Neural progenitor cell (in vitro differentiated cells): Measurements from ENCODE around the gene PRR30. TPM values are rescaled to one million over a fixed set of nuclear protein-coding genes. Genes with fewer than 3 reads are reported as not detected.

Source experiments
- DNase-seq: peaks from one replicate; pipeline ENCODE4 v3.0.0-alpha.2; 2016; ENCODE audit warnings: low spot score
- H2AFZ ChIP-seq: fragments of 200-600 bp; sonication (generic); replicated peaks from 2 replicates; pipeline ENCODE4 v1.6.1; 2016; ENCODE audit warnings: antibody characterized with exemption
- H3F3A ChIP-seq: fragments of 200-600 bp; sonication (generic); 2 replicates; pipeline ENCODE4 v1.6.1; 2016; ENCODE audit warnings: antibody characterized with exemption, low read depth
- H3K27ac ChIP-seq: fragments of 200-600 bp; sonication (generic); 2 replicates; pipeline ENCODE4 v1.5.1; 2016; ENCODE audit warnings: mild to moderate bottlenecking
- H3K27me3 ChIP-seq: fragments of 200-600 bp; sonication (generic); 2 replicates; pipeline ENCODE4 v1.6.1; 2016; ENCODE audit warnings: mild to moderate bottlenecking, moderate library complexity
- H3K36me3 ChIP-seq: fragments of 200-600 bp; sonication (generic); 2 replicates; pipeline ENCODE4 v1.5.1; 2016
- H3K4me1 ChIP-seq: fragments of 200-600 bp; sonication (generic); 2 replicates; pipeline ENCODE4 v1.6.1; 2016; ENCODE audit warnings: mixed run types
- H3K4me2 ChIP-seq: fragments of 200-600 bp; sonication (generic); 2 replicates; pipeline ENCODE4 v1.6.1; 2016
- H3K4me3 ChIP-seq: fragments of 200-600 bp; sonication (generic); 2 replicates; pipeline ENCODE4 v1.5.1; 2016
- H3K79me2 ChIP-seq: fragments of 200-600 bp; sonication (generic); 2 replicates; pipeline ENCODE4 v1.6.1; 2016; ENCODE audit warnings: low read depth
- H3K9ac ChIP-seq: fragments of 200-600 bp; sonication (generic); 2 replicates; pipeline ENCODE4 v1.6.1; 2016
- H3K9me3 ChIP-seq: fragments of 200-600 bp; sonication (generic); 2 replicates; pipeline ENCODE4 v1.5.1; 2016; ENCODE audit warnings: low read depth
- H4K20me1 ChIP-seq: fragments of 200-600 bp; sonication (generic); 2 replicates; pipeline ENCODE4 v1.6.1; 2016; ENCODE audit warnings: low read depth
- H3K27ac Mint-ChIP-seq: 3 replicates; pipeline ENCODE4 v1.8.0; 2021; ENCODE audit warnings: mixed read lengths
- H3K27me3 Mint-ChIP-seq: 2 replicates; pipeline ENCODE4 v1.8.0; 2022; ENCODE audit warnings: low read depth, mild to moderate bottlenecking, inconsistent platforms, moderate library complexity, mixed read lengths; ENCODE audit not compliant: insufficient read depth
- H3K36me3 Mint-ChIP-seq: 3 replicates; pipeline ENCODE4 v1.8.0; 2021; ENCODE audit warnings: mixed read lengths
- H3K4me1 Mint-ChIP-seq: 3 replicates; pipeline ENCODE4 v1.8.0; 2021; ENCODE audit warnings: mixed read lengths
- H3K4me3 Mint-ChIP-seq: 3 replicates; pipeline ENCODE4 v1.8.0; 2021; ENCODE audit warnings: mild to moderate bottlenecking, moderate library complexity, mixed read lengths
- H3K9me3 Mint-ChIP-seq: 3 replicates; pipeline ENCODE4 v1.8.0; 2020; ENCODE audit warnings: mixed read lengths
- EZH2 ChIP-seq: fragments of 200-600 bp; sonication (generic); IDR thresholded peaks from 2 replicates; pipeline ENCODE4 v1.6.1; 2017; ENCODE audit warnings: antibody characterized with exemption, mild to moderate bottlenecking, moderate library complexity
- EZH2phosphoT487 ChIP-seq: fragments of 200-600 bp; sonication (generic); IDR thresholded peaks from 2 replicates; pipeline ENCODE4 v1.6.1; 2017; ENCODE audit warnings: antibody characterized with exemption
- total RNA-seq: library from RNA; depleted of rRNA; stranded (reverse); fragments of >200 nt; gene quantifications from 2 replicates; pipeline ENCODE4 v1.2.3, GENCODE V29; 2015; ENCODE audit warnings: low replicate concordance
- TF ChIP-seq, protein P1 (sequence below): fragments of 200-600 bp; sonication (generic); IDR thresholded peaks from 2 replicates; pipeline ENCODE4 v1.5.1; 2017; ENCODE audit warnings: antibody characterized with exemption, mild to moderate bottlenecking

Gene PRR30
- total RNA-seq, 1 donor from 2014 or later, result not detected

DNA sequence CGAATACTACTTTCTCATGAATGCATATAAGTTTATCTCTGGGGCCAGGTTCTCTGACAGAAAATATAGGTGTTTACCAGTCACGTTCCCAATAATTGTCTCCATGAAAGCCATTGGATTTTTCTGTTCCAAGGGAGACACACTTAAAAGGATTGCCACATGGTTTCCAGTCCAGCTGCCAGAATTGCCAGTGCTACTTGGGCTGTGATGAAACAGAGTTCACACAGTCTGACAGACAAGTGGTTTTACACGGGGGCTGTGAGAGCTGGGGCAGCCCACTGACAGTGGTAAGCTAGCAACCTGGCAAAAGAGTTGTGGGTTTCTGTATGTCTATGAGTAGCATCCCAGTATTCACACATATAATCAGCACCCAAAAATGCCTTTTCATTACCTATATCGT is 44.9 kb upstream of the PRR30 start:
- H3K4me3 ChIP-seq, result no peak overlapping the region
- no peaks in the 10 kb centered on the region for H3K9me3 Mint-ChIP-seq
- H3K9me3 ChIP-seq, result no peaks in the 10 kb centered on the region
- DNase-seq, result no peak
- no peak overlapping the region for H3K27ac Mint-ChIP-seq
- no peak overlapping the region for H3K27ac ChIP-seq
- no peak overlapping the region for H2AFZ ChIP-seq
- H3K4me1 Mint-ChIP-seq, result peaks cover 3% of the 10 kb centered on the region
- no peaks in the 10 kb centered on the region for H3K4me1 ChIP-seq
- no peaks in the 10 kb centered on the region for H3K36me3 Mint-ChIP-seq
- H3K79me2 ChIP-seq, result no peaks in the 10 kb centered on the region
- H3K27me3 ChIP-seq, result no peaks in the 10 kb centered on the region
- H3K9ac ChIP-seq, result no peak overlapping the region
- TF ChIP-seq, protein P1, sequence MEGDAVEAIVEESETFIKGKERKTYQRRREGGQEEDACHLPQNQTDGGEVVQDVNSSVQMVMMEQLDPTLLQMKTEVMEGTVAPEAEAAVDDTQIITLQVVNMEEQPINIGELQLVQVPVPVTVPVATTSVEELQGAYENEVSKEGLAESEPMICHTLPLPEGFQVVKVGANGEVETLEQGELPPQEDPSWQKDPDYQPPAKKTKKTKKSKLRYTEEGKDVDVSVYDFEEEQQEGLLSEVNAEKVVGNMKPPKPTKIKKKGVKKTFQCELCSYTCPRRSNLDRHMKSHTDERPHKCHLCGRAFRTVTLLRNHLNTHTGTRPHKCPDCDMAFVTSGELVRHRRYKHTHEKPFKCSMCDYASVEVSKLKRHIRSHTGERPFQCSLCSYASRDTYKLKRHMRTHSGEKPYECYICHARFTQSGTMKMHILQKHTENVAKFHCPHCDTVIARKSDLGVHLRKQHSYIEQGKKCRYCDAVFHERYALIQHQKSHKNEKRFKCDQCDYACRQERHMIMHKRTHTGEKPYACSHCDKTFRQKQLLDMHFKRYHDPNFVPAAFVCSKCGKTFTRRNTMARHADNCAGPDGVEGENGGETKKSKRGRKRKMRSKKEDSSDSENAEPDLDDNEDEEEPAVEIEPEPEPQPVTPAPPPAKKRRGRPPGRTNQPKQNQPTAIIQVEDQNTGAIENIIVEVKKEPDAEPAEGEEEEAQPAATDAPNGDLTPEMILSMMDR, result no peak
- TF ChIP-seq EZH2phosphoT487 (no peak), EZH2 (no peak)
- no peaks in the 10 kb centered on the region for H3F3A ChIP-seq
- H4K20me1 ChIP-seq, result no peaks in the 10 kb centered on the region
- H3K4me3 Mint-ChIP-seq, result no peak overlapping the region
- H3K27me3 Mint-ChIP-seq, result no peaks in the 10 kb centered on the region
- H3K4me2 ChIP-seq, result no peak overlapping the region
- H3K36me3 ChIP-seq, result no peaks in the 10 kb centered on the region

DNA sequence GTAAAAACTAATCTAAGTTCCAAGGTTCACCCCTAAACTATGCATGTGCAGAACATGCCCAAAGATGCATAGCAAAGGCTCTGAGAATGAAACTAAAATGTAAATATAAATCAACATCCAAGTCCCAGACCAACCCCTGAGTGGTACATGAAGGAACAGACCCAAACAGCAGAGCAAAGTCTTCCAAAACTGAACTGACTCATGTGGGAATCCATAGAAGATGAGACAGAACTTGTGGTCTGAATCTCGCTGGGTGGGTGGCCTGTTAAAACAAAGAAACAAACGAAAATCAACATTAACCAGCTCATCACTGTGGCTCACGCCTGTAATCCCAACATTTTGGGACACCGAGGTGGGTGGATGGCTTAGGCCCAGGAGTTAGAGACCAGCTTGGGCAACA is 43.1 kb upstream of the PRR30 start:
- TF ChIP-seq EZH2phosphoT487 (no peak), EZH2 (no peak)
- TF ChIP-seq, protein P1, result no peak
- Mint-ChIP-seq H3K27me3 (no peaks in the 10 kb centered on the region), H3K36me3 (no peaks in the 10 kb centered on the region), H3K27ac (no peak overlapping the region), H3K4me1 (peaks cover 3% of the 10 kb centered on the region), H3K4me3 (no peak overlapping the region), H3K9me3 (no peaks in the 10 kb centered on the region)
- Histone ChIP-seq H2AFZ (no peak overlapping the region), H3K9ac (no peak overlapping the region), H3K9me3 (no peaks in the 10 kb centered on the region), H3K27me3 (no peaks in the 10 kb centered on the region), H3K4me1 (no peaks in the 10 kb centered on the region), H4K20me1 (no peaks in the 10 kb centered on the region), H3K79me2 (no peaks in the 10 kb centered on the region), H3K36me3 (no peaks in the 10 kb centered on the region), H3K4me3 (no peak overlapping the region), H3K4me2 (no peak overlapping the region), H3F3A (no peaks in the 10 kb centered on the region), H3K27ac (no peak overlapping the region)
- no peak for DNase-seq

- Histone ChIP-seq H3K4me3 (no peak overlapping the region), H3K4me2 (no peak overlapping the region), H3K79me2 (no peaks in the 10 kb centered on the region), H3K9me3 (no peaks in the 10 kb centered on the region), H3K27ac (no peak overlapping the region), H4K20me1 (no peaks in the 10 kb centered on the region), H2AFZ (no peak overlapping the region), H3K36me3 (no peaks in the 10 kb centered on the region), H3K4me1 (no peaks in the 10 kb centered on the region), H3K9ac (no peak overlapping the region), H3K27me3 (no peaks in the 10 kb centered on the region), H3F3A (no peaks in the 10 kb centered on the region)
- H3K36me3 Mint-ChIP-seq, result no peaks in the 10 kb centered on the region
- H3K27ac Mint-ChIP-seq, result no peak overlapping the region
- no peak overlapping the region for H3K4me3 Mint-ChIP-seq
- no peaks in the 10 kb centered on the region for H3K27me3 Mint-ChIP-seq
- DNase-seq, result no peak
- H3K4me1 Mint-ChIP-seq, result peaks cover 3% of the 10 kb centered on the region
- TF ChIP-seq, protein P1, result no peak
- TF ChIP-seq EZH2 (no peak), EZH2phosphoT487 (no peak)
- H3K9me3 Mint-ChIP-seq, result no peaks in the 10 kb centered on the region
Observed at GRCh38 chr2:27179344-27180000, 40.3 kb upstream of the PRR30 start.
